Measurements from ENCODE around the gene BRI3BP.

BRI3BP gene

DNA sequence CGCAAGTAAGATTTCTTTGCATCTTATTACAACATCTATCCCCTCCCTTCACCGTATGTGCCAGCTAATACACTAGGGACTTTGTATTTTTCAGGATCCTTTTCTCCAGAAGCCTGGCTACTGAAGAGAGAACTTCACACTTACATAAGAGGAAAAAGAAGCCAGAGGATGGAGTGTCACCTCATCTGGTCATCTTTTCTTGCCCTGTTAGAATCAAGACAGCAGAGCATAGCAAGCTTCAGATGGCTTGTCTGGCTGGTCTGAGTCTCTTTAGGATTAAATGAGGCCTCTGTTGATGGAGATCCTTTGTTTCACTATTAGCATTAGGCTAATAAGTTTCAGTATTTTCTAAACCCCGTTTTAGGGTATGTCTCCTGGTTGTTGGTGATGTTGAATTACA lies 57.4 kb downstream of the BRI3BP start:
- H3K9me3 ChIP-seq (ENCODE audit: control insufficient read depth, low read length) = no peaks in the 10 kb centered on the region
- no peaks in the 10 kb centered on the region for H3K4me1 ChIP-seq
- no peaks in the 10 kb centered on the region for H3K79me2 ChIP-seq
- H3K4me2 ChIP-seq (ENCODE audit: low read length) = no peak overlapping the region
- no peaks in the 10 kb centered on the region for H3K27me3 ChIP-seq (ENCODE audit: control insufficient read depth, insufficient read depth, low read length)
- no peak overlapping the region for H3K9ac ChIP-seq
- TF ChIP-seq, protein P1, sequence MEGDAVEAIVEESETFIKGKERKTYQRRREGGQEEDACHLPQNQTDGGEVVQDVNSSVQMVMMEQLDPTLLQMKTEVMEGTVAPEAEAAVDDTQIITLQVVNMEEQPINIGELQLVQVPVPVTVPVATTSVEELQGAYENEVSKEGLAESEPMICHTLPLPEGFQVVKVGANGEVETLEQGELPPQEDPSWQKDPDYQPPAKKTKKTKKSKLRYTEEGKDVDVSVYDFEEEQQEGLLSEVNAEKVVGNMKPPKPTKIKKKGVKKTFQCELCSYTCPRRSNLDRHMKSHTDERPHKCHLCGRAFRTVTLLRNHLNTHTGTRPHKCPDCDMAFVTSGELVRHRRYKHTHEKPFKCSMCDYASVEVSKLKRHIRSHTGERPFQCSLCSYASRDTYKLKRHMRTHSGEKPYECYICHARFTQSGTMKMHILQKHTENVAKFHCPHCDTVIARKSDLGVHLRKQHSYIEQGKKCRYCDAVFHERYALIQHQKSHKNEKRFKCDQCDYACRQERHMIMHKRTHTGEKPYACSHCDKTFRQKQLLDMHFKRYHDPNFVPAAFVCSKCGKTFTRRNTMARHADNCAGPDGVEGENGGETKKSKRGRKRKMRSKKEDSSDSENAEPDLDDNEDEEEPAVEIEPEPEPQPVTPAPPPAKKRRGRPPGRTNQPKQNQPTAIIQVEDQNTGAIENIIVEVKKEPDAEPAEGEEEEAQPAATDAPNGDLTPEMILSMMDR (IDR thresholded peaks at IDR 0.05) = no peak
- no peaks in the 10 kb centered on the region for H3K36me3 ChIP-seq (ENCODE audit: control insufficient read depth, insufficient read depth, low read length)
- no peak overlapping the region for H3K4me3 ChIP-seq (ENCODE audit: low read depth, low read length)
- H2AFZ ChIP-seq = peak overlapping the region; percentile 50
- no peak overlapping the region for H3K27ac ChIP-seq

- Histone ChIP-seq H3K27me3 (ENCODE audit: control insufficient read depth, insufficient read depth, low read length) (no peaks in the 10 kb centered on the region), H3K9ac (no peak overlapping the region), H3K9me3 (ENCODE audit: control insufficient read depth, low read length) (no peaks in the 10 kb centered on the region), H2AFZ (no peak overlapping the region), H3K79me2 (no peaks in the 10 kb centered on the region), H3K4me1 (no peaks in the 10 kb centered on the region), H3K36me3 (ENCODE audit: control insufficient read depth, insufficient read depth, low read length) (no peaks in the 10 kb centered on the region), H3K27ac (no peak overlapping the region), H3K4me2 (ENCODE audit: low read length) (no peak overlapping the region), H3K4me3 (ENCODE audit: low read depth, low read length) (no peak overlapping the region)
- TF ChIP-seq, protein P1 (IDR thresholded peaks at IDR 0.05) = no peak
Measured at GRCh38 chr12:125053821-125054220, 60.4 kb downstream of the BRI3BP start.

DNA sequence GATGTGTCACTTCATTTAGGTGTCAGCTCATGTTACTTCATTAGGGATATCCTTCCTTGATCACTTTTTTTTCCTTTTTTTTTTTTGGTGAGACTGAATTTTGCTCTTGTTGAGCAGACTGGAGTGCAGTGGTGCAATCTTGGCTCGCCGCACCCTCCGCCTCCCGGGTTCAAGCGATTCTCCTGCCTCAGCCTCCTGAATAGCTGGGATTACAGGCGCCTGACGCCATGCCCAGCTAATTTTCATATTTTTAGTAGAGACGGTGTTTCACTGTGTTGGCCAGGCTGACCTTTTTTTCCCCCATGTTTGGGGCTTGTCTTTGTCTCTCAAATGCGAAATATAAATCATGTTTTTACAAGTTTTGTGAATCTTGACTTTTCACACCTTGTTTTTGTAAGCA lies 62.1 kb downstream of the BRI3BP start:
- TF ChIP-seq, protein P1 (IDR thresholded peaks at IDR 0.05) = no peak
- H3K27me3 ChIP-seq (ENCODE audit: control insufficient read depth, insufficient read depth, low read length) = no peaks in the 10 kb centered on the region
- no peak overlapping the region for H3K27ac ChIP-seq
- no peak overlapping the region for H2AFZ ChIP-seq
- no peak overlapping the region for H3K9ac ChIP-seq
- no peaks in the 10 kb centered on the region for H3K9me3 ChIP-seq (ENCODE audit: control insufficient read depth, low read length)
- H3K4me1 ChIP-seq = no peaks in the 10 kb centered on the region
- no peaks in the 10 kb centered on the region for H3K79me2 ChIP-seq
- H3K36me3 ChIP-seq (ENCODE audit: control insufficient read depth, insufficient read depth, low read length) = no peaks in the 10 kb centered on the region
- no peak overlapping the region for H3K4me2 ChIP-seq (ENCODE audit: low read length)
- no peak overlapping the region for H3K4me3 ChIP-seq (ENCODE audit: low read depth, low read length)

GRCh38 chr12:125056306-125056705 lies 62.9 kb downstream of the BRI3BP start:
- Histone ChIP-seq H3K36me3 (ENCODE audit: control insufficient read depth, insufficient read depth, low read length) (no peaks in the 10 kb centered on the region), H3K4me2 (ENCODE audit: low read length) (no peak overlapping the region), H3K9ac (no peak overlapping the region), H3K27me3 (ENCODE audit: control insufficient read depth, insufficient read depth, low read length) (no peaks in the 10 kb centered on the region), H2AFZ (no peak overlapping the region), H3K79me2 (no peaks in the 10 kb centered on the region), H3K9me3 (ENCODE audit: control insufficient read depth, low read length) (no peaks in the 10 kb centered on the region), H3K4me3 (ENCODE audit: low read depth, low read length) (no peak overlapping the region), H3K4me1 (no peaks in the 10 kb centered on the region), H3K27ac (no peak overlapping the region)
- TF ChIP-seq, protein P1 (IDR thresholded peaks at IDR 0.05) = no peak

DNA sequence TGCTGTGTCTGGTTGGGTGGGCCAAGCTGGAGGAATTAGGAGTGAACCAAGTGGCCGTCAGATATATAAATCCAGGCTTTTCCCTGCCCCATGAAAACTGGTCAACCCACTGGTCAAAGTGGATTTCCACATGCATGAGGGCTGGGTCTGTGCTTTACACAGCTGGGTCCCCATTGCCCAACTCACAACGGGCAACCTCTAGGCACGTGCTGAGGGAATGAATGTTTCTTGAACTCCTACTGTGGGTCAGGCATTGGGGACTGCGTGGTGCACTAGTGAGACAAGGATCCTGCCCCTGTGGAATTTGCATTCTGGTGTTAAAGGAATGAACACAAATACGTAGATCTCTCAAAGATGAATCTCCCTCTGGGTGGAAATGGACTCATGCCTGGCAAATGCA lies 64.3 kb downstream of the BRI3BP start:
- TF ChIP-seq, protein P1 (IDR thresholded peaks at IDR 0.05) = no peak
- H3K9me3 ChIP-seq (ENCODE audit: control insufficient read depth, low read length) = no peaks in the 10 kb centered on the region
- H3K36me3 ChIP-seq (ENCODE audit: control insufficient read depth, insufficient read depth, low read length) = no peaks in the 10 kb centered on the region
- no peaks in the 10 kb centered on the region for H3K4me1 ChIP-seq
- no peak overlapping the region for H3K4me2 ChIP-seq (ENCODE audit: low read length)
- no peaks in the 10 kb centered on the region for H3K79me2 ChIP-seq
- H3K9ac ChIP-seq = no peak overlapping the region
- H3K27ac ChIP-seq = no peak overlapping the region
- no peaks in the 10 kb centered on the region for H3K27me3 ChIP-seq (ENCODE audit: control insufficient read depth, insufficient read depth, low read length)
- no peak overlapping the region for H3K4me3 ChIP-seq (ENCODE audit: low read depth, low read length)
- no peak overlapping the region for H2AFZ ChIP-seq
